Stimulated activated naive B cell treated with anti-CD40 and anti-IgM and Interleukin-4, amounts not matched to agents 10 μg/mL and 1 μg/mL and 100 μg/mL, for 72 hours (primary cell): ENCODE measurements around the gene SYN1.
"Not testable (repeated sequence)": the region's sequence is repeated elsewhere in the genome, so short reads cannot be mapped to it uniquely, and the experiment has no call there.

Experiments used
- ATAC-seq, 2 donors: fragments of 150-1000 bp; cut with Tn5 transposase; replicated peaks; 2 replicates each; pipeline ENCODE4 v1.10.0; 2021; ENCODE audit warnings: moderate library complexity in 1 of 2
- DNase-seq: peaks from one replicate; pipeline ENCODE4 v3.0.0; 2021
- H3K27ac Mint-ChIP-seq: one replicate; pipeline ENCODE4 v1.8.0; 2022; ENCODE audit warnings: mild to moderate bottlenecking, mixed read lengths
- H3K27me3 Mint-ChIP-seq, 2 donors: one replicate each; pipeline ENCODE4 v1.8.0; 2022; ENCODE audit warnings: mixed read lengths in 2 of 2
- H3K36me3 Mint-ChIP-seq, 2 donors: one replicate each; pipeline ENCODE4 v1.8.0; 2022; ENCODE audit warnings: mixed read lengths in 2 of 2, mild to moderate bottlenecking in 1 of 2
- H3K4me1 Mint-ChIP-seq, 2 donors: one replicate each; pipeline ENCODE4 v1.8.0; 2022; ENCODE audit warnings: mixed read lengths in 2 of 2, mild to moderate bottlenecking in 1 of 2
- H3K4me3 Mint-ChIP-seq, 2 donors: one replicate each; pipeline ENCODE4 v1.8.0; 2022; ENCODE audit warnings: mild to moderate bottlenecking in 2 of 2, mixed read lengths in 2 of 2, moderate library complexity in 1 of 2
- H3K9me3 Mint-ChIP-seq, 2 donors: one replicate each; pipeline ENCODE4 v1.8.0; 2022; ENCODE audit warnings: mixed read lengths in 2 of 2, mild to moderate bottlenecking in 1 of 2

Gene SYN1

GRCh38 chrX:47619486-47620302, at the start of gene SYN1:
Gene SYN1, minus strand, starts transcription at chrX:47619857. Its CDS starts 129 bp downstream, at chrX:47619728.
- H3K4me1 Mint-ChIP-seq, result peaks cover 4 to 24% of the 10 kb centered on the region in 2 donors
- peak; percentile 59 for DNase-seq

GRCh38 chrX:47665797-47666196, 46.1 kb upstream of the SYN1 start:
- DNase-seq, H3K36me3 Mint-ChIP-seq, H3K27ac Mint-ChIP-seq, H3K4me3 Mint-ChIP-seq, H3K27me3 Mint-ChIP-seq, H3K9me3 Mint-ChIP-seq, ATAC-seq: not testable (repeated sequence)
- H3K4me1 Mint-ChIP-seq, result peaks cover 7 to 11% of the 10 kb centered on the region in 2 donors

More at GRCh38 chrX:47619486-47620302, at the start of gene SYN1:
- Mint-ChIP-seq H3K36me3 (no peaks in the 10 kb centered on the region), H3K4me3 (peak within 1 kb of the TSS; percentile 42 to 72), H3K27ac (no peak within 1 kb of the TSS), H3K27me3 (peaks cover 30 to 37% of the 10 kb centered on the region in 2 donors), H3K9me3 (no peaks in the 10 kb centered on the region)
- peak; percentile 72 to 87 for ATAC-seq

DNA sequence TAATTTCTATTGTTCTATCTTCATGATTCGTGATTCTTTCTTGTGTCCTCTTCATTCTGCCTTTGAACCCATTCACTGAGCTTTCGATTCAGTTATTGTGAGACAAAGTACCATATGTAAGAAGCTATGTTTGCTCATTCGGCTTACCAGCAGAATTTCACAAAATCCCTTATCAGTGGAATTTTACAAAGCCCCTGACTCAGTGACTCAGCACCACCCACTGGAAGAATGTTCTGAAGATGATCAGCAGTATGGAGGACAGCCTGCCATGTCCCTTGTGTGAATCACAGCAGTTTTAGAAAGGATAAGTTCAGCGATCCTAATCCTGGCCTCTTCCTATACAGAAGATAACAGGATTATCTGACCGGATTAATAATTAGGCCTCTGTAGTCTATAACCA, 45.1 kb upstream of the SYN1 start:
- ATAC-seq, result no peak
- H3K36me3 Mint-ChIP-seq, result peaks cover 0 to 5% of the 10 kb centered on the region in 2 donors
- peaks cover 11 to 12% of the 10 kb centered on the region in 2 donors for H3K4me1 Mint-ChIP-seq
- no peak for DNase-seq
- no peak overlapping the region for H3K27ac Mint-ChIP-seq
- no peaks in the 10 kb centered on the region for H3K27me3 Mint-ChIP-seq
- no peak overlapping the region for H3K4me3 Mint-ChIP-seq
- H3K9me3 Mint-ChIP-seq, result peaks cover 0 to 2% of the 10 kb centered on the region in 2 donors

- Mint-ChIP-seq H3K36me3 (peaks cover 5 to 9% of the 10 kb centered on the region in 2 donors), H3K4me1 (peaks cover 14 to 19% of the 10 kb centered on the region in 2 donors), H3K9me3 (peaks cover 2 to 5% of the 10 kb centered on the region in 2 donors), H3K4me3 (peak overlapping the region; percentile 5 to 59), H3K27ac (peak overlapping the region; percentile 86), H3K27me3 (no peaks in the 10 kb centered on the region)
- peak; percentile 54 for DNase-seq
- ATAC-seq, result peak; percentile 40 to 49
Measured at GRCh38 chrX:47662144-47662657, 42.5 kb upstream of the SYN1 start.

- Mint-ChIP-seq H3K4me1 (peaks cover 14 to 23% of the 10 kb centered on the region in 2 donors), H3K9me3 (peaks cover 2 to 5% of the 10 kb centered on the region in 2 donors), H3K4me3 (no peak overlapping the region), H3K36me3 (peaks cover 9% of the 10 kb centered on the region in 2 donors), H3K27me3 (no peaks in the 10 kb centered on the region), H3K27ac (peak overlapping the region; percentile 86)
- DNase-seq (no peak), ATAC-seq (no peak)
Measured at GRCh38 chrX:47661539-47661938, 41.9 kb upstream of the SYN1 start.

DNA sequence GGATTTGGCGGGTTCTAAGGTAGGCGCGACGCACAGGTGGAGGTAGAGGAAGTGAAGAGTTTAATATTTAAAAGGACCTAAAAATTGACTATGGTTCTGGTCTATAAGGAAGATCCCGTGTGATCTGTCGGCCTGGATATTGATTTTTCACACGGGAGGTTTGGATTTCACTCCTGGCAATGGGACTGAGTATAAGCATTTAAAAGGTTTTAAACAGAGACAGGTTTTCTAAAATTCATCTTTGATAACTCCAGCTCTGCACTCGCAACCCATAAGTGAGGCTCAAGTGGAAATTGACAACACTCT, 39.7 kb upstream of the SYN1 start:
- Mint-ChIP-seq H3K27me3 (no peaks in the 10 kb centered on the region), H3K27ac (peak overlapping the region; percentile 98), H3K4me1 (peaks cover 14 to 29% of the 10 kb centered on the region in 2 donors), H3K9me3 (peaks cover 2 to 5% of the 10 kb centered on the region in 2 donors), H3K36me3 (peaks cover 19% of the 10 kb centered on the region in 2 donors), H3K4me3 (peak overlapping the region; percentile 84 to 86)
- ATAC-seq (no peak), DNase-seq (no peak)

- DNase-seq, result peak; percentile 89
- Mint-ChIP-seq H3K9me3 (peaks cover 2 to 5% of the 10 kb centered on the region in 2 donors), H3K4me3 (peak within 1 kb of the TSS; percentile 84 to 86), H3K27ac (peak within 1 kb of the TSS; percentile 98), H3K36me3 (peaks cover 19% of the 10 kb centered on the region in 2 donors), H3K27me3 (no peaks in the 10 kb centered on the region), H3K4me1 (peaks cover 14 to 29% of the 10 kb centered on the region in 2 donors)
- peak; percentile 81 to 85 for ATAC-seq
Measured at GRCh38 chrX:47658684-47659420, 39.2 kb upstream of the SYN1 start, which contains the start of gene UXT. Gene UXT, minus strand, starts transcription at chrX:47659180. Its CDS starts 253 bp downstream, at chrX:47658927.

GRCh38 chrX:47658301-47658683, 38.6 kb upstream of the SYN1 start:
- no peaks in the 10 kb centered on the region for H3K27me3 Mint-ChIP-seq
- peak overlapping the region; percentile 84 to 86 for H3K4me3 Mint-ChIP-seq
- DNase-seq (no peak), ATAC-seq (no peak)
- peaks cover 22 to 24% of the 10 kb centered on the region in 2 donors for H3K36me3 Mint-ChIP-seq
- peak overlapping the region; percentile 98 for H3K27ac Mint-ChIP-seq
- peaks cover 12 to 29% of the 10 kb centered on the region in 2 donors for H3K4me1 Mint-ChIP-seq
- peaks cover 2 to 5% of the 10 kb centered on the region in 2 donors for H3K9me3 Mint-ChIP-seq

GRCh38 chrX:47651043-47651905, 31.6 kb upstream of the SYN1 start:
- peak overlapping the region; percentile 80 to 84 for H3K4me3 Mint-ChIP-seq
- H3K27ac Mint-ChIP-seq, result peak overlapping the region; percentile 92
- H3K36me3 Mint-ChIP-seq, result peaks cover 33 to 45% of the 10 kb centered on the region in 2 donors
- no peak for ATAC-seq
- no peaks in the 10 kb centered on the region for H3K9me3 Mint-ChIP-seq
- H3K27me3 Mint-ChIP-seq, result no peaks in the 10 kb centered on the region
- DNase-seq, result no peak
- peaks cover 11 to 45% of the 10 kb centered on the region in 2 donors for H3K4me1 Mint-ChIP-seq

GRCh38 chrX:47650164-47651042, 30.7 kb upstream of the SYN1 start, which contains the start of gene ELK1:
Gene ELK1, minus strand, starts transcription at chrX:47650563. Its CDS starts 9,122 bp downstream, at chrX:47641441.
- H3K4me3 Mint-ChIP-seq, result peak within 1 kb of the TSS; percentile 80 to 86
- peaks cover 11 to 41% of the 10 kb centered on the region in 2 donors for H3K4me1 Mint-ChIP-seq
- H3K27ac Mint-ChIP-seq, result peak within 1 kb of the TSS; percentile 92
- ATAC-seq (peak; percentile 91 to 92), DNase-seq (peak; percentile 90)
- H3K9me3 Mint-ChIP-seq, result no peaks in the 10 kb centered on the region
- H3K36me3 Mint-ChIP-seq, result peaks cover 26 to 38% of the 10 kb centered on the region in 2 donors
- H3K27me3 Mint-ChIP-seq, result no peaks in the 10 kb centered on the region

- peak overlapping the region; percentile 80 to 86 for H3K4me3 Mint-ChIP-seq
- no peak for ATAC-seq
- no peaks in the 10 kb centered on the region for H3K9me3 Mint-ChIP-seq
- peaks cover 0 to 2% of the 10 kb centered on the region in 2 donors for H3K27me3 Mint-ChIP-seq
- H3K4me1 Mint-ChIP-seq, result peaks cover 11 to 43% of the 10 kb centered on the region in 2 donors
- H3K27ac Mint-ChIP-seq, result peak overlapping the region; percentile 92
- H3K36me3 Mint-ChIP-seq, result peaks cover 27 to 40% of the 10 kb centered on the region in 2 donors
- DNase-seq, result no peak
Measured at GRCh38 chrX:47649781-47650163, 30.1 kb upstream of the SYN1 start.

DNA sequence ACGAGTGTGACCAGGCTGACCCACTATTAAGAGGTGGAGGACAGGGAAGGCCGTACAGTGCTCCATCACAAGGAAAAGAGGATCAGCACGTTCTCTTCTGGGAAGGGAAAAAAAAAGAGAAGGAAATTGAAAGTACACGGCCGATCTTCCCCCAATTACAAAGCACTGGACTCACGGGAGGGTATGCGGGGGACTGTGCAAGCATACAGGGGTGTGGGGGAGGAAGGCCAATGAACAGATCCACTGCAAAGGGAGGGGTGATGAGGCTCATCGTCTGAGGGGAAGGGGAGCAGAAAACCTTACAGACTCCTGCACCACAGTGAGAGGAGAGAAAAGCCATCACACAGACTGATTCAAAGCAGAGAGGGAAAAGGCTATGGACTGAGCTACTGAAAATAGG, 29.6 kb upstream of the SYN1 start:
- no peak for DNase-seq

More for the DNA sequence above, 29.6 kb upstream of the SYN1 start:
- peak overlapping the region; percentile 80 to 86 for H3K4me3 Mint-ChIP-seq
- H3K27me3 Mint-ChIP-seq, result peaks cover 0 to 7% of the 10 kb centered on the region in 2 donors
- H3K27ac Mint-ChIP-seq, result peak overlapping the region; percentile 72
- H3K4me1 Mint-ChIP-seq, result peaks cover 14 to 48% of the 10 kb centered on the region in 2 donors
- ATAC-seq, result no peak
- no peaks in the 10 kb centered on the region for H3K9me3 Mint-ChIP-seq
- H3K36me3 Mint-ChIP-seq, result peaks cover 28 to 45% of the 10 kb centered on the region in 2 donors
